ENCODE data around the gene ZNRD2. TPM values are rescaled to one million over a fixed set of nuclear protein-coding genes. Genes with fewer than 3 reads are reported as not detected.

The ZNRD2 gene
- total RNA-seq, 1 experiment from 2014 or later, result 70.9 TPM

- ChIA-PET POLR2A (no interaction called here), CTCF (interaction anchor here (1.0 to 2.0 kb wide), 2 partner anchors 9 to 23 kb away, joined by 3 to 6 read pairs; no protein-coding TSS in a partner anchor)
- Mint-ChIP-seq H3K27me3 (ENCODE audit: low read depth) (no peaks in the 10 kb centered on the region; the same call in 1 of the 2 replicates), H3K4me3 (peak overlapping the region; percentile 94), H3K27ac (peak overlapping the region; percentile 95), H3K36me3 (peaks cover 12% of the 10 kb centered on the region), H3K9me3 (no peaks in the 10 kb centered on the region), H3K4me1 (peaks cover 21% of the 10 kb centered on the region)
- DNase-seq (ENCODE audit: low spot score) (no peak), ATAC-seq (no peak)
- TF ChIP-seq GABPB1 (CRISPR knock-in tag; IDR thresholded peaks at IDR 0.05), result peak; percentile 79
- no peak for TF ChIP-seq ZNF121 (CRISPR knock-in tag; IDR thresholded peaks at IDR 0.05)
Observed at GRCh38 chr11:65616575-65617001, 46.3 kb downstream of the ZNRD2 start.

GRCh38 chr11:65617136-65617850, 47.0 kb downstream of the ZNRD2 start:
- H3K4me3 Mint-ChIP-seq, result peak overlapping the region; percentile 94
- no peak overlapping the region for H3K27ac Mint-ChIP-seq
- DNase-seq (ENCODE audit: low spot score) (no peak), ATAC-seq (no peak)
- peaks cover 16% of the 10 kb centered on the region for H3K4me1 Mint-ChIP-seq
- ChIA-PET POLR2A (no interaction called here), CTCF (interaction anchor here (1.0 to 2.0 kb wide), 2 partner anchors 9 to 24 kb away, joined by 3 to 6 read pairs; no protein-coding TSS in a partner anchor)
- H3K27me3 Mint-ChIP-seq (ENCODE audit: low read depth), result no peaks in the 10 kb centered on the region; the same call in 1 of the 2 replicates
- no peaks in the 10 kb centered on the region for H3K9me3 Mint-ChIP-seq
- no peak for TF ChIP-seq SOX15 (CRISPR knock-in tag; IDR thresholded peaks at IDR 0.05)
- no peak for TF ChIP-seq ELF4 (CRISPR knock-in tag; IDR thresholded peaks at IDR 0.05; ENCODE audit: low read depth)
- TF ChIP-seq PREB (CRISPR knock-in tag; IDR thresholded peaks at IDR 0.05; ENCODE audit: borderline replicate concordance), result no peak
- TF ChIP-seq NFE2L1 (CRISPR knock-in tag; IDR thresholded peaks at IDR 0.05), result no peak
- TF ChIP-seq ZBTB21 (CRISPR knock-in tag; IDR thresholded peaks at IDR 0.05; ENCODE audit: borderline replicate concordance), result no peak
- TF ChIP-seq CTCF (IDR thresholded peaks at IDR 0.05), result no peak
- peaks cover 13% of the 10 kb centered on the region for H3K36me3 Mint-ChIP-seq

- Mint-ChIP-seq H3K4me1 (peaks cover 10% of the 10 kb centered on the region), H3K27me3 (ENCODE audit: low read depth) (no peaks in the 10 kb centered on the region; the same call in 1 of the 2 replicates), H3K27ac (no peak overlapping the region), H3K9me3 (no peaks in the 10 kb centered on the region), H3K36me3 (peaks cover 16% of the 10 kb centered on the region), H3K4me3 (no peak overlapping the region; the same call in 1 of the 2 replicates)
- ChIA-PET POLR2A (no interaction called here), CTCF (interaction anchor here (0.6 to 2.0 kb wide), 2 partner anchors 8 to 270 kb away, joined by 3 to 6 read pairs; partner anchors contain the start of gene FIBP)
- ATAC-seq (no peak), DNase-seq (ENCODE audit: low spot score) (no peak)
- TF ChIP-seq GTF2I (CRISPR knock-in tag; conservative IDR thresholded peaks at IDR 0.05) (no peak), JAZF1 (CRISPR knock-in tag; IDR thresholded peaks at IDR 0.05) (no peak), IRF2 (CRISPR knock-in tag; IDR thresholded peaks at IDR 0.05; ENCODE audit: borderline replicate concordance, low read depth) (no peak), ZNF121 (CRISPR knock-in tag; IDR thresholded peaks at IDR 0.05) (no peak), EMX1 (CRISPR knock-in tag; IDR thresholded peaks at IDR 0.05) (no peak), ETV6 (CRISPR knock-in tag; IDR thresholded peaks at IDR 0.05) (no peak), GABPB1 (CRISPR knock-in tag; IDR thresholded peaks at IDR 0.05) (no peak), SP1 (CRISPR knock-in tag; conservative IDR thresholded peaks at IDR 0.05) (no peak), FOXP1 (CRISPR knock-in tag; IDR thresholded peaks at IDR 0.05; ENCODE audit: borderline replicate concordance) (no peak), E2F1 (CRISPR knock-in tag; IDR thresholded peaks at IDR 0.05) (no peak), ZNF232 (CRISPR knock-in tag; IDR thresholded peaks at IDR 0.05) (no peak)
- TF ChIP-seq, protein P1, sequence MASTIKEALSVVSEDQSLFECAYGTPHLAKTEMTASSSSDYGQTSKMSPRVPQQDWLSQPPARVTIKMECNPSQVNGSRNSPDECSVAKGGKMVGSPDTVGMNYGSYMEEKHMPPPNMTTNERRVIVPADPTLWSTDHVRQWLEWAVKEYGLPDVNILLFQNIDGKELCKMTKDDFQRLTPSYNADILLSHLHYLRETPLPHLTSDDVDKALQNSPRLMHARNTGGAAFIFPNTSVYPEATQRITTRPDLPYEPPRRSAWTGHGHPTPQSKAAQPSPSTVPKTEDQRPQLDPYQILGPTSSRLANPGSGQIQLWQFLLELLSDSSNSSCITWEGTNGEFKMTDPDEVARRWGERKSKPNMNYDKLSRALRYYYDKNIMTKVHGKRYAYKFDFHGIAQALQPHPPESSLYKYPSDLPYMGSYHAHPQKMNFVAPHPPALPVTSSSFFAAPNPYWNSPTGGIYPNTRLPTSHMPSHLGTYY (CRISPR knock-in tag; IDR thresholded peaks at IDR 0.05), result no peak
Observed at GRCh38 chr11:65617990-65618751, 47.9 kb downstream of the ZNRD2 start.
